GM12874 (cell line): ENCODE measurements around the gene RELN.

Source experiments
- TF ChIP-seq, protein P1 (sequence below): IDR thresholded peaks from 2 replicates; pipeline ENCODE4 v1.5.1; 2011; ENCODE audit warnings: low read depth, mild to moderate bottlenecking, control low read depth, low read length, moderate library complexity; ENCODE audit not compliant: insufficient read depth

The RELN gene

DNA sequence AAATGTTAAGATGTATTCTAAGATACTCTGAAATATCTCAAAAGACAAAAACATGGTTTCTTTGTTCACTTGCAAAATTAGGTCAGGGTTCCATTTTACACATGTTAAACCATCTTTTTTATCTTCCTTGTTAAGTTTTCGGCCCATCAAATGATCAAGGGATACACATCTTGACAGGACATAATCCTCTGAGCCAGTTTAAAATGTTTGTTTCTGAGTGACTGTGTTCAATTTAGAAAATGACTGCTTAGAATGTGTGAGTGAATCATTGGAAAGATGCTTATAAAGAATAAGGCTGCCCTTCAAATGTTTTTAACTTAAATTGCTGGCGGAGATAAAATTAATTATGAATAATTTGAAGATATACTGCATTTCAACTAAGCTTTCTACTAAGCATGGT is 447.5 kb downstream of the RELN start:
- TF ChIP-seq, protein P1, sequence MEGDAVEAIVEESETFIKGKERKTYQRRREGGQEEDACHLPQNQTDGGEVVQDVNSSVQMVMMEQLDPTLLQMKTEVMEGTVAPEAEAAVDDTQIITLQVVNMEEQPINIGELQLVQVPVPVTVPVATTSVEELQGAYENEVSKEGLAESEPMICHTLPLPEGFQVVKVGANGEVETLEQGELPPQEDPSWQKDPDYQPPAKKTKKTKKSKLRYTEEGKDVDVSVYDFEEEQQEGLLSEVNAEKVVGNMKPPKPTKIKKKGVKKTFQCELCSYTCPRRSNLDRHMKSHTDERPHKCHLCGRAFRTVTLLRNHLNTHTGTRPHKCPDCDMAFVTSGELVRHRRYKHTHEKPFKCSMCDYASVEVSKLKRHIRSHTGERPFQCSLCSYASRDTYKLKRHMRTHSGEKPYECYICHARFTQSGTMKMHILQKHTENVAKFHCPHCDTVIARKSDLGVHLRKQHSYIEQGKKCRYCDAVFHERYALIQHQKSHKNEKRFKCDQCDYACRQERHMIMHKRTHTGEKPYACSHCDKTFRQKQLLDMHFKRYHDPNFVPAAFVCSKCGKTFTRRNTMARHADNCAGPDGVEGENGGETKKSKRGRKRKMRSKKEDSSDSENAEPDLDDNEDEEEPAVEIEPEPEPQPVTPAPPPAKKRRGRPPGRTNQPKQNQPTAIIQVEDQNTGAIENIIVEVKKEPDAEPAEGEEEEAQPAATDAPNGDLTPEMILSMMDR: no peak

DNA sequence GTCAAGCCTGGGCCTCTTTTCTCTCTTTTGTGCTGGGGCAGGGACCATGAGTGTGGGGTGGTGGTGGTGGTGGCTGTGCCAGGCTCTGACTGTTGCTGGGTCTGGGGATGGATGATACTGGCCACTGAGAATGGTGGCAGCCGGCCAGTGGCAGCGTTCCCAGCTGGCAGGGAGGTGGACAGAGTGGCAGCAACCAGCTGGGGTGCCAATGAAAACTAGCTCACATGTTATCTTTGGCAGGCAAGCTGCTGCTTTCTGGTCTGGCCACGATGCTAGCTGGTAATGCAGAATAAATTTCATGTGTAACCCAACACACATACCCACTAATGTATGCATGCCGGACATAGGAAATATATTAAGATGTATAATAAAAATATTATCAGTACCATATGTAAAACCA is 448.4 kb downstream of the RELN start:
- TF ChIP-seq, protein P1: no peak

DNA sequence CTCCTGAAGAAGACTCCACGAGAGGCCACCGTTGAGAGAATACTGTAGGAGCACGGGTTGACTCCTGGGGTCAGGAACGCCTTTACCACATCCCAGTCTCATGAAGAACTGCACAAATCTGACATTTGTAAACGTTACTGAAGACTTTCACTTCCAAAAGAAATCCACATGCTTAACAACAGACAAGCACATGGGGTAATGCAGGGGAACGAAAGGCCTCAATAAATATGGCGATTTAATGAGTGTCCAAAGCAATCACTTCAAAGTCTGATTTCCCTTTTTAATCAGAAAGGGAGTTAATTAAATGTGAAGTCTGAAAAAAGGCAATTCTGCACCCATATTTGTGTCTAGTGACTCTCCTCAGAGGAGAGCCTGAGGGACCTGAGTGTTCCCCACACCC is 449.1 kb downstream of the RELN start:
- TF ChIP-seq, protein P1: no peak

DNA sequence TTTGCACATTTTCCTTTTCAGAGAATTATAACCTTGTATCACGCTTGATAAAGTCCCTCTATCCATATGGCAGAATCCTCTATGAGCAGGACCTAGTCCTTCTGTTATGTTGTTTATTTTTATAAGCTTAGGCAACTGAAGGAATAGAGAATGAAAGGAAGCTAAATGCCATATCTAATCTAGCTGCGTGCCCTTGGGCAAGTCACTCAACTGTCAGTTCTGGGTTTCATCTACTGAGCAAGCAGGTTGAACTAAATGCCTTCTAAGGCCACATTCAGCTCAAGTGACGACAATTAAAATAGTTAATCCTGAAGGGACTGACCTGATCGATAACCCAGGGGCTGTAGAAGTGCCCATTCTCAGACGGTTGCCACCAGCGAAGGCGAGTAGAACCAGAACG is 449.6 kb downstream of the RELN start:
- TF ChIP-seq, protein P1: no peak

DNA sequence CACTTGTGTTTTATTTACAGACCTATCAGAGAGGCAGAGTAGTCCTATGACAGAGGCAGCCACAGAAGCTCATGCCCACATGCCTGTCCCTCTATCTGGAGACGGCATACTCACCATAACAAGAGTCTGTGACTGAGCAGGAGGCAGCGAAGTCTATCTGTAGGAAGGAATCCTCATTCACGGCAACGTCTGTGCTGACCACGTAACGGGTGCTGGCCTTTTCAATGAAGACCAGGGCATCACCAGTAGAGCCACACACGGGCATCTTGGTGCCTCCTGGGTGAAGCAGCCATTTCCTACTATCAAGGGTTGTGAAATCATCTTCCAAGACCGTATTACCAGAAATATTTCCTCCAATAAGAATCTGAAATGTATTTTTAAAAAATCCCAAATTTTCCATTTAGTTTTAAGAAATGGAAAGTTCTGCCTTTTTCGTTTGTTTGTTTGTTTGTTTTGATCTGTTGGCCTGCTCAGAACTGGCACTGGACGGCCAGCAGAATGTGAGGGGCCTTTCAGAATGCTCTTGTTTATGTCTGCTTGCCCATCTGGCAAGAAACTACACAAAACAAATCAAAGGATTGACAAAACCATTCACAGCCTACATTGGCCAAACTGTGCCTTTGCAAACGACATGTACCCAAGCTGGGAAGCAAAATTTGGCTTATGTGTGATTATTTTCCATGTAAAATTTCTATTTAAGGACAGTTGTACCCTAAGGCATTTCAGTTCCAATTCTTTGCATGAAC is 450.3 kb downstream of the RELN start:
- TF ChIP-seq, protein P1: no peak

DNA sequence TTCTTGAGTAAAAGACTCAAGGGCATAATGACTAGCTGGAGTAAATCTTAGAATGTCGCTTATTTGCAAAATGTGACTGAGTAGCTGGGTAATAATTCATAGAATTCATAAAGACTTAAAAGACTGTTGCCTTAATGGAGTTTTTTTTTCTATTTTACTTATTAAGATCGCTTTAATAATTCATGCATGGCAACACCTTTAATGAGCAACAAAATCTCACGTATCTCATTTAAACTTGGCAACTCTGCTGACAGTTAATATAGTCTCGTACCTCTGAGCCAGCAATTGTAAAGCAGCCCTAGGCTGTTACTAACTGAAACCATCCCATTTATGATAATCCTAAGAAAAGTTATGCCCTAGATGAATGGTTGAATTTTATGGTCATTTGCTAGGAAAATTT is 455.7 kb downstream of the RELN start:
- TF ChIP-seq, protein P1: no peak

DNA sequence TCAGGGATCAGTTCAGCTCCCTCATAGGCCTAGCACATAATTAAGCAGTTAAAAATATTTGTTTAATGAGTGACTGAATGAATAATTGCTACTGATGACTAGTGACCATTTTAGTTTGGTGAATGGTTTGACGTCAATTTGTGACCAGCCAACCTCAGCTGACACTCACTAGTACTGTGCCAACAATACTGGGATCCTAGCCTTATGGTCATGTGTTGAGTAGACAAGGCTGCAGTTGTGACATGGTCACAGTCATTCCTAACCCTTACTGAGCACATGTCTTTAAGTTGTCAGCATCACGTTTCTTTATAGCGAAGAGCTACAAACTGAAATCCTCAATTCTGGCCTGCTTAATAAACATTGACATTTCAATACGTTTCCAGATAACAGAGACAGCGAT is 456.5 kb downstream of the RELN start:
- TF ChIP-seq, protein P1: no peak

DNA sequence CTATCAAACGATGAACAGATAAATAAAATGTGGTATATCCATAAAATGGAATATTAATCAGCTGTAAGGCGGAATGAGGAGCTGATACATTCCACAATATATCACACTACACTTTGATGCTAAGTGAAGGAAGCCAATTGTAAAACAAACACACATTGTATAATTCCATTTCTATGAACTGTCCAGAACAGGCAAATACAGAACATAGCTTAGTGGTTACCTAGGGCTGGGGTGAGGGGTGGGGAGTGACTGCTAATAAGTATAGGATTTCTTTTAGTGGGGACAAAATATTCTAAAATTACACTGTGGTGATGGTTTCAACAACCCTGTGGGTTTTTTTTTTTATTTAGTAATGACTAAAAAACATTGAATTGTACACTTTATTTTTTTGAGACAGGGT is 461.3 kb downstream of the RELN start:
- TF ChIP-seq, protein P1: no peak
